Stimulated activated CD4-positive, alpha-beta T cell treated with anti-CD3 and anti-CD28 coated beads, Interleukin-2, amount 100 ng/mL, for 4 hours (primary cell): Measurements from ENCODE around the gene FANCM.
"Not testable (repeated sequence)": the region's sequence is repeated elsewhere in the genome, so short reads cannot be mapped to it uniquely, and the experiment has no call there.

Source experiments
- DNase-seq: peaks from one replicate; pipeline ENCODE4 v3.0.0-alpha.2; 2020; ENCODE audit warnings: low read depth

FANCM gene

DNA sequence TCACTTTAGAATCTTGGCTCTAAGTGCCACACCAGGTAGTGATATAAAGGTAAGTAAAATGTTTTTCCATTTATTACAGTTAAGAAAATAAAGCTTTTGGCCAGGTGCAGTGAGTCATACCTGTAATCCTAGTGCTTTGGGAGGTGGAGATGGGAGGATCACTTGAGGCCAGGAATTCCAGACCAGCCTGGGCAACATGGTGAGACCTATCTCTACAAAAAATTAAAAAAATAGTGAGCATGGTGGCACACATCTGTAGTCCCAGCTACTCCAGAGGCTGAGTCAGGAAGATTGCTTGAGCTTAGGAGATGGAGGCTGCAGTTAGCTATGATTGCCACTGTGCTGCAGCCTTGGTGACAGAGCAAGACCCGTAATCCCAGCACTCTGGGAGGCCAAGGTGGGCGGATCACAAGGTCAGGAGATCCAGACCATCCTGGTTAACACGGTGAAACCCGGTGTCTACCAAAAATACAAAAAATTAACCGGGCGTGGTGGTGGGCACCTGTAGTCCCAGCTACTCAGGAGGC, 5.0 kb downstream of the FANCM start:
- DNase-seq: no peak

DNA sequence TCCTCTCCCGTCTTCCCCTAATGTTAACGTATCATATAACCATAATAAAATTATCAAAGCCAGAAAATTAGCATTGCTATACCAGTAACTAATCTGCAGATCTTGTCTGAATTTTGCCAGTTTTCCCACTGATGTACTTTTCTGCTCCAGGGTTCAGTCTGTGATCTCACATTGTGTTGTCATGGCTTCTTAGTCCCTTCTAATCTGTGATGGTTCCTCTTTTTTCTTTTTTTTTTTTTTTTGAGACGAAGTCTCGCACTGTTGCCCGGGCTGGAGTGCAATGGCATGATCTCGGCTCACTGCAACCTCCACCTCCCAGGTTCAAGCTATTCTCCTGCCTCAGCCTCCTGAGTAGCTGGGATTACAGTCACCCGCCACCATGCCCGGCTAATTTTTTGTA, 6.4 kb downstream of the FANCM start:
- not testable (repeated sequence) for DNase-seq

DNA sequence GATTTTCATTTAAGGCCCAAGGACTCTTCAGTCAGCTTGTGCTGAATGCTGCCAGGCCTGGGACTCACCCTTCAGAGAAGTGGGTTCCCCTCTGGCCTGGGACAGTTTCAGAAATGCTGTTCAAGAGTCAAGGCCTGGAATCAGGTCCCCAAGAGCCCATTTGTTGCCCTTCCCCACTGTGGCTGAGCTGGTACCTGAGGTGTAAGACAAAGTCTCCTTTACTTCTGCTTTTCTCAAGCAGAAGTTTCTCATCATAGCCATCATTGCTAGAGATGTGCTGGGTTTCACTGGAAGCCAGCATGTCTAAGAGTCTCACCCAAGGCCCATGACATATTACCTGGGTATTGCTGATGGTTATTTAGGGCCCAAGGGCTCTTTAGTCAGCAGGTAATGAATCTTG, 8.9 kb downstream of the FANCM start:
- DNase-seq: no peak

DNA sequence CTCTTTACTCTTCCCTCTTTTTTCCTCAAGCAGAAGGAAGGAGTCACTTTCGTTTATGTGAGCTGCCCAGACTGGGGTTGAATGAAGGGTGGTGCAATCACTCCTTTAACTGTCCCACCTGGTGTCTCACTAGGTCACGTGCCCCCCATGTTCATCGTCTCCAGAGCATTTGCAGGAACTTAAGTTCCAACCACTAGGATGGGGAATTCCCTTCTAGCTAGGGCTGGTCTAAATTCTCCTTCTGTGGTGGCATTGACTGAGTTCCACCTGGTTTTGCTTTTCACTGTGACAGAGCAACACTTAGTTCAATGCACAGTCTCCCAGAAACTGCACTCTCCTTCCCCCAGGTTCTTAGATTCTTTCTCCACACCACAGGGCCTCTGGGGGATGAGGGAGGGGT, 9.5 kb downstream of the FANCM start:
- DNase-seq: no peak

DNA sequence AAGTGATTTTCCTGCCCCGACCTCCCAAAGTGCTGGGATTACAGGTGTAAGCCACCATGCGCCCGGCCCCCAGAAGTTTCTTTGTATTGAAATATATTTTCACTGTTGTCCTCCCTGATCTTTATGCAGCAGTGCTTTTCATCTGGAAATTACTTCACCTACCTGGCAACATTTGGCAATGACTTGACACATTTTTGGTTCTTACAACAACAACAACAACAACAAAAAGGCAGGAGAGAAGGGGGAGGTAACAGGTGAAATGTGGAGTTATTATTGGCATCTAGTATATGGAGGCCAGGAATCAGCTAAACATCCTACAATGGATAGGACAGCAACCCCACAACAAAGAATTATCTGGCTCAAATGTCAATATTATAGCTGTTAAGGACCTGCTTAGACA, 13.9 kb downstream of the FANCM start:
- DNase-seq: no peak

DNA sequence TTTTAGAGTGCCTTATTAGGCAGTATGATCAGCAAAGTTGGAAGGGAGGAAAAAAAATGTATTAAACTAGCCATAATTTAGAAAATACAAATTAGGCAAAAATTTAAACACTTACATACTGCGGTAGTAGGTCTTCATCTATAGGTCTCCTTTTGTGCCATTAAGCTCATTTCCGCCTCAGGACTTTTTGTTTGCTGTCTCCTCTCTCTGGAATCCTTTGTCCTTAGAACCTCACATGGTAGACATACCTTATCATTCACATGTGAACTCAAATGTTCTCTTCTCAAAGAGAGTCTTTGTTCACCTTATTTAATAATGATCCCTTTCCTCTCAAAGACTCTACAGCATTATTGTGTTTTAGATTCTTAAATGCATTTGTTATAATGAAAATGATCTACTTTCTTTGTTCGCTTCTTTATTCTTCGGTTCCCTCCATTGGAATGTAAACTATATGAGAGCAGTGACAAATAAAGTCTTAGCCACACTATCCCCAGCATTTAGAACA, 14.7 kb downstream of the FANCM start:
- DNase-seq: no peak

DNA sequence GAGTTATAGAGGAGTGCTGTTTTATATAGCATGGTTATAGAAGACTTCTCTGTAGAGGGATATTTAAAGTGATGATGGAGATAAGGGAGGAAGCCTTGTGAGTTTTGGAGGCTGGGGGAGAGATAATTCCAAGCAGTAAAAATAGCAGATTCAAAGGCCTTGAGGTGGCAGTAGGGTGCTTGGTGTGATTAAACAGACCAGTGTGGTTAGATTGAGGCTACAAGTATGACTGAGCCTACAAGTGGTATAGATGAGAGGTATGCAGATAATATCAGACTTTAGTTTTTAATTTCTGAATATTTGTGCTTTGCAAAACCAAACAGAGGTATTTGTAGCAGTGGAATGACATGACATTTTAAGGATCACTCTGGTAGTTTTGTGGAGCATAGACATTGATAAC, 20.3 kb downstream of the FANCM start:
- DNase-seq: no peak

DNA sequence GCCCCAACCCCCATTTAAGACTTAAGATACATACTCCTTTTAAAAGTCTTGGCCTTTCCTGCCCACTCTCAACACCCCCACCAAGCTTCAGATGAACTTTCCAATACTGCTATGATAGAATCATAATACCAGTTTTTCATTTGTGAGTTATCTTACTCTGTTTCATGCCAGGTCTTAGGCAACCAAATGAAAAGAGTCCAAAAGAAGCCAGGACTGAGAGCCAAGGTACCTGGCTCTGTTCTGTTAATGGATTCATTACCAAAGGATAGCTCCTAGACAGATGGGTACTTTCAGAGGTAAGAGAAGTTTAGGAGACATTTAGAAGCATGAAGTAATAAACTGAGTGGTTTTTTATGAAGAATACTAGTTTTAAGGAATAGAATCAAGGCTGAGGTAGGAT, 34.2 kb downstream of the FANCM start:
- DNase-seq: no peak

DNA sequence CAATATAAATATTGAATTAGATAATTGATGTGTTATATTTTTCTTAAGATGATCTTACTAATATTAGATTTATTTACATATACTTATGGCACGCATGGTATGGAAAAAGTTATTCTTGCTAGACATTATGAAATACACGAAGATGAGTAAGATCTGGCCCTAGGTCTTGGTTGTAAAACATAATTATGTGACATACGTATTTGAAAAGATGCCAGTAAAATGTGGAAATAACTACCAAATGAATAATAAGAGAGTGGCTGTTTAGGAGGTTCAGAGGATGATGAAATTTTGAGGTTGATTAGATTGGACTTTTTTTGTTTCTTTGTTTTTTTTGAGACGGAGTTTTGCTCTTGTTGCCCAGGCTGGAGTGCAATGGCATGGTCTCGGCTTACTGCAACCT, 41.3 kb downstream of the FANCM start:
- no peak for DNase-seq

DNA sequence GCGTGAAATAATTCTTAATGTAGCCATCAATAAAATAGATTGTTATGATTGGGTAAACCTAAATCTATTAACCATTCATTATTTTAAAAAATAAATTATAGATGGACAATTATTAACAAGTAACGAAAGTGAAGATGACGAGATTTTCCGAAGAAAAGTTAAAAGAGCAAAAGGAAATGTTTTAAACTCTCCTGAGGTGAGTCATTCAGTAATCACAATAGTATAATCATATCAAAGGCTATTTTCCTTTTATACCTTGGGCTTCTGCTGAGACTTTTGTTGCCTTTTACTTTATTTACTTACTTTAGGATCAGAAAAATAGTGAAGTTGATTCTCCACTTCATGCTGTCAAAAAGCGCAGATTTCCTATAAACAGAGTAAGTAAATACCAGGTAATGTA, 45.6 kb downstream of the FANCM start:
- no peak for DNase-seq

DNA sequence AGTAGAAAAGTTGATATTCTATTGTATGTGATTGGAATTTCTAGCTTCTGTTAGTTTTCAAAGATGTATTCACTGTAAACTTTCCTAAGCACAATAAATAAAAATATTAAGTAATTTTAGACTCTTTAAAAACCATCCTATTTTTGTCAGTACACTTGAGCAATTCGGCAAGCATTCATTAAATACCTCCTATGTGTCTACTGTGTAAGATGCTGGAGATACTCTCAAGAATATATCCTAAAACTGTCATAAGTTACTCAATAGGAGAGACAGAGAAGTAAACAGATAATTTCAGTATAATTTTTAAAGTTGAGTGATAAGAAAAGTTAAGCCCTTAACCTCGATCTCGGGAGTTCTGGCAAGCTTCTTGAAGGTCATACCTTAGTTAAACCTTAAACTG, 46.1 kb downstream of the FANCM start:
- no peak for DNase-seq

DNA sequence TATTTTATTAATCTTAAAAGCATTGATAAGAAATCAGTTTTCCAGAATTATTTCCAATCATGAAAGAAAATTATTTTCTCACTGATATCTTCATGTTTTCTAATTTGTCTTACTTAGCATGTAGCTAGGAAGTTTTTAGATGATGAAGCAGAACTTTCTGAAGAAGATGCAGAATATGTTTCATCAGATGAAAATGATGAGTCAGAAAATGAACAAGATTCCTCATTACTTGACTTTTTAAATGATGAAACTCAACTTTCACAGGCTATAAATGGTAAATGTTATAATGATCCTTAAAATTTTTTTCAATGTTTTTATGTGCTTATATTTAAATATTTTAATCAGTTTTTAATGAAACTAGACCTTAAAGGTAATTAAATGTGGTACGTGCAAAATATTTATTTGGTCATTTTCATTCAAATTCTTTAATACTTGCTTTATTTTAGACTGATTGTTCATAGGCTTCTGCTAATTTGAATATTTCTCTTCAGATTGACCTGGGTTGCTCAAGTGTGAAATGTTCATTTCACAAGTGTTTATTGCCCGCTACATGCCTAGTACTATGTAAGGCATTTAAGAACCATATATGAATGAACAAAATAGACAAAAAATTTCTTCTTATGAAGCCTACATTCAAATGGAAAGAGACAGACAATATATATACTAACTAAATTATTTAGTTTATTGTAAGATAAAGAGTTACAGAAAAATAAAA, 49.5 kb downstream of the FANCM start:
- no peak for DNase-seq

DNA sequence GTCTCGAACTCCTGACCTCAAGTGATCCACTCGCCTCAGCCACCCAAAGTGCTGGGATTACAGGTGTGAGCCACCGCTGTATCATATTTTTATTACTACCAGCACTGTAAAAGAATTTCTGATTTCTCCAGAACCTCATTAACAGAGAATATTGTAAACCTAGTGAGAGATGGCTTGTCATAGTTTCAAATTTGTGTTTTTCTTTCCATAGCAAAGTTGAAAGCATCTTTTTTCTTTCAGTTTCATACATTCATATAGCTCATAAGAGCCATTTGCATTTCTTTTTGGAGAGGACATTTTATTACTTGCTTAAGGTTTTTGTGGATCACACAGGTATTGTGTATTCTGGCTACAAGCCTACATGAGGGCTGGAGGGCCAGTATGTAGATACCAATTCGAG, 59.2 kb downstream of the FANCM start:
- DNase-seq: no peak

DNA sequence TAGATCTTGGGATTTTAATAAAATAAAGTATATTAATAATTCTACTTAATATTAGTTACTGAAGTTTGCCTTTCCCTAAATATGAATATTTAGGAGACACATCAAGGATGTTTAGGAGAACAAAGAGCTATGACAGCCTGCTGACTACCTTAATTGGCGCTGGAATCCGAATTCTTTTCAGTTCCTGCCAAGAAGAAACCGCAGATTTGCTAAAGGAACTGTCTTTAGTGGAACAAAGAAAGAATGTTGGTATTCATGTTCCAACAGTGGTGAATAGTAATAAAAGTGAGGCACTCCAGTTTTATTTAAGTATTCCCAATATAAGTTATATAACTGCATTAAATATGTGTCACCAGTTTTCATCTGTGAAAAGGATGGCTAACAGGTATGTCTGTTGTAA, 62.8 kb downstream of the FANCM start:
- no peak for DNase-seq

DNA sequence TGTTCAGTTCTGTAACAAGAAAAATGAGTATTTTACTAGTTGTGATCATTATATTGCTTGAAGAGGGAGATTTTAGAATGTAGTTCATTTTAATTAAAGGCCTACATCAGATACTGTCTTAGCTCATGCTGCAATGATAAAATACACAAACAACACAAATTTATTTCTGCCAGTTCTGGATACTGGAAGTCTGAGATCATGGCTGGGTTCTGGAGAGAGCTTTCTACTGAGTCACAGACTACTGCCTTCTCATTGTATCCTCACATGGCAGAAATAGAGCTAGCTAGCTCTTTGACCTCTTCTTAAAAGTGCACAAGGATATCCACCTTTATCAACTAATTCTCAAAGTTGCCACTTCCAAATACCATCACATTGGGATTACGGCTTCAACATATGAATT, 63.5 kb downstream of the FANCM start:
- no peak for DNase-seq

DNA sequence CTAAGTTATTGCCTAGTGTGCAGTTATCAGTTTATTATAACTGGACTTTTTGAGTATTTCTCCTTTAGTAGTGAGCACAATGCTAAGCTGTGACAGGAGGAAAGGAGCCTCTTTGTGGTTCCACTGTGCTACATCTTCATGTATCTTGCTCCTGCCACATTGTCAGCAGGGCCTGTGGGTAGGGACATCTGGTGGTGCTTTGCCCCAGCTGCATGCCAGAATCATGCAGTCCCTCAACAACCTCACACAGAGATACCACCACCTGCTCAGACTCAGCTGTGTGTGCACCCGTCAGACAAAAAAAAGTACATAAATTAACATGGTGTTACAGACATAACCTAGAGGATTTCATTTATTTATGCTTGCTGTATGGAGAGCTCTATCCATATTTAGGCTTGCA, 66.2 kb downstream of the FANCM start:
- DNase-seq: no peak

DNA sequence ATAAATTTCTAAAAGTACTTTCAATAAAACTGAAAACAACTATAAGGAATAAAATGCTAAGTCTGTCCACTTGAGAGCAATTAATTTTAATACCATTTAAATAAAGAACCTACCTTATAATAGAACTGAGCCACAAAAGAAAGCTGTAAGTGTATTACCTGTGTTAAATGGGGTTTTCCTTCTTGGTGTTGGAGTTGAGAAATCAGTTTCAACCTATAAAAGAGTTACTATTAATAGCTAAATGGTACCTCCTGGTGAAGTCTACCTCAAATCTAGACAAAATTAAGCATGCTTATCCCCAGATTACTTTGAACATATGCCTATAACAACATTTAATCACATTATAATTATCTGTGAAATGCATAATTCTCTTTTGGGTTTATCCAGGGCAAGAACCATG, 68.5 kb downstream of the FANCM start:
- DNase-seq: no peak

DNA sequence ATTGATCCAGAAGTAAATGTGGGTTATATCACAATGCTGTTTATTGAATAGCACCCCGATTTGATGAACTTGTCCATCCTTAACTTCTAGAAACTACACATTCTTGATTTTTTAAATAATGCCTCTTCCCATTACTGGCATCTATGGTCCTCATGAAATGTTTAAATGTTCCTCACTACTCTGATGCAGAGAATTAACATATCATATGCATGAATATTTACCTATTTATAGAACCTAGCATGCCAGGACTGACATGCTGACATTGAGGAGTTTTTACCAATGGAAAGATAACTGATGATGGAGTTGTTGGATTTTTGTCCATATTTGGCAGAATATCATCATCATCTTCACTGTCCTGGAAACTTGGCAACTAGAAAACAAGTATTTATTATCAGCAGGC, 74.4 kb downstream of the FANCM start:
- DNase-seq: no peak

DNA sequence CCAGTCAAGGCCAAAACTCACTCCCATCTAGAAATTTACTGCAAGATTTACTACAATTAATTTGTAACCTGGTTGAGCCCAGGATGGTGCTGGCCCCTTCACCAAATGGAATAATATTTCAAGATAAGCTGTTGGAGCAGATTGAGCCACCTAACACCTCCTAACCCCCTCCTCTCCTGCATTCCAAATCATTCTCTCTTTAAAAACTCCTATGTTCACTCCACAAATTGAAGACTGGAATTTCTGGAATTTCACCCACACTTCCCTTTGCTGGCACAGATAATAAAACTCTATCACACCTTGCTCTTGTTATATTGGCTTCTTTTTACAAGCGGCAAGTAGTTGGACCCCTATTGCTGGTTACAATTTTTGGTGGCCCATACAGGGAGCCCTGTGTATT, 75.6 kb downstream of the FANCM start:
- DNase-seq: no peak

DNA sequence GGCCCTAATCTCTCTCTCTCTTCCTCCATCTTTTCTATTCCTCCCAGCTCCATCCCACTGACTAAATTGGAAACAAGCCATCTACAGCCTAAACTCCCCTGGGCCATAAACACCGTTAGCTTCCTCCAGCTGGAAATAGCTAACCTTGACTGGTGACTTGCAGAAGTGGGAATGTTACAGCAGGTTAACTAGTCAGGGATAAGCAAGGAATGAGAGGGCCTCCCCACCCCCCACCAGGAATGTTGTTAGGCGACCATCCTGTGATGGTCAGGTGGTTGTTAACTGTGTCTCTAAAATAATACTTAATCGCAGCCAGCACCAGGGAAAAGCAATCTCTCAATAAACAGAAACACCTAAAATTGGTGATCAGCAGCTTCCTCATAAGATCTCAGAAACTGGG, 76.5 kb downstream of the FANCM start:
- no peak for DNase-seq

DNA sequence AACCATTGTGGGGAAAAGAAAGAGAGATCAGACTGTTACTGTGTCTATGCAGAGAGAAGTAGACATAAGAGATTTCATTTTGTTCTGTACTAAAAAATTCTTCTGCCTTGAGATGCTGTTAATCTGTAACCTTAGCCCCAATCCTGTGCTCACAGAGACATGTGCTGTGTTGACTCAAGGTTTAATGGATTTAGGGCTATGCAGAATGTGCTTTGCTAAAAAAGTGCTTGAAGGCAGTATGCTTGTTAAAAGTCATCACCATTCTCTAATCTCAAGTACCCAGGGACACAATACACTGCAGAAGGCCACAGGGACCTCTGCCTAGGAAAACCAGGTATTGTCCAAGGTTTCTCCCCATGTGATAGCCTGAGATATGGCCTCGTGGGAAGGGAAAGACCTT, 78.0 kb downstream of the FANCM start:
- not testable (repeated sequence) for DNase-seq

DNA sequence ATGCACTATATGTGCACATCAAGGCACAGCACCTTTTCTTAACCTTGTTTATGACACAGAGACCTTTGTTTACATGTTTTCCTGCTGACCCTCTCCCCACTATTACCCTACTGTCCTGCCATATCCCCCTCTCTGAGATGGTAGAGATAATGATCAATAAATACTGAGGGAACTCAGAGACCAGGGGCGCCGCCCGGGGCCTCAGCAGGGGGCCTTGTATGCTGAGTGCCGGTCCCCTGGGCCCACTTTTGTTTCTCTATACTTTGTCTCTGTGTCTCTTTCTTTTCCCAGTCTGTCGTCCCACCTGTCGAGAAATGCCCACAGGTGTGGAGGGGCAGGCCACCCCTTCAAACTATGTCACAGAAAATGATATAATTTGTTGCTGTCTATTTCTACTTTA, 78.6 kb downstream of the FANCM start:
- DNase-seq: not testable (repeated sequence)

DNA sequence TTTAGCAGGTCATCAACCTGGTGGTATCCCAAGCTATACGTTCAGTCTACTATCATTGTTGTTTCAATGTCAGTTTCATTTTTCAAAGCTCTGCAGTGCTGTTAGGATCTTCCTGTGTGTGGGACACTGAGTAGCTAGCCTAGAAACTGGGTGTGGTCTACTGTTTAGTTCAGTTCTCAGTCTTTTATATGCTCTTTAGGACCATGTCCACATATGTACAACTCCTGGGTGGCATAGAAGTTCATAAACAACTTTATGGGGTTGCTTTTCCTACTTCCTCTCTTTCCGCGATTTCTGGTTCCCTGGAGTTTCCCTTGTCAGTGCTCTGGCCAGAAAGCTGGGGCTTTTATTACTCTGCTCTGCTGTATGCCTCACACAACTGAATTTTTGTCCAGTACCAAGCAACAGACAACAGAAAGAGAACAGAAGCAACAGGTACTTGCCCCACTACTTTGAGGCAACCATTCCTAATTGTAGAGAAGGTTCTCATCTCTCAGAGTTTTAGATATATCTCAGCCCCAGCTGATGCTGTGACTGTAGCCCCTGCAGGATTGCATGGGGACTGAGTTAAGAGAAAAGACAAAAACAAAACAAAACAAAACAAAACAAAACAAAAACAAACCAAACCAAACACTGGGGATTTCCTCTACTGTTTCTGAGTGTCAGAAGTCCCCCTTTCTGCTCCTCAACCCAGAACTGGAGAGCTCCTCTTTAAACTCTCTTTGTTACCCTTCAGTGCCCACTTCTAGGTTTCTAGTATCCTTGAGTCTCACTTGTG, 86.9 kb downstream of the FANCM start:
- no peak for DNase-seq
